GM18526 (cell line): Measurements from ENCODE around the gene CD46.

Experiments
- POLR2A ChIP-seq: IDR thresholded peaks from 3 replicates; pipeline ENCODE4 v1.6.1; 2011; ENCODE audit not compliant: insufficient read length; ENCODE audit errors: extremely low read depth

CD46 gene

GRCh38 chr1:207751790-207752455, at the start of gene CD46:
Gene CD46 (plus strand): TSS chr1:207752054. CDS start chr1:207752213, 159 bp downstream.
- peak; percentile 84 for TF ChIP-seq POLR2A

DNA sequence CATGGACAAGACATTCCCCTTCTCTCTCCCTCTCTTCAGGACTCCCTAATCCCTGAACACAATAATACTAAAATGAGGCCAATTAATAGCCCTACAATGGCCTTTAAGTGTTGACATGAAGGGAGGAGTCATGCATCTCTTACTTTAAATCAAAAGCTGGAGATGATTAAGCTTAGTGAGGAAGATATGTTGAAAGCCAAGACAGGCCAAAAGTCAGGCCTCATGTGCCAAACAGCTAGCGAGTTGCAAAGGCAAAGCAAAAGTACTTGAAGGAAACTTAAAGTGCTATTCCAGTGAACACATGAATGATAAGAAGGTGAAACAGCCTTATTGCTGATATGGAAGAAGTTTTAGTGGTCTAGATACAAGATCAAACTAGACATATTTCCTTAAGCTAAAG, 49.5 kb upstream of the CD46 start:
- no peak for TF ChIP-seq POLR2A

DNA sequence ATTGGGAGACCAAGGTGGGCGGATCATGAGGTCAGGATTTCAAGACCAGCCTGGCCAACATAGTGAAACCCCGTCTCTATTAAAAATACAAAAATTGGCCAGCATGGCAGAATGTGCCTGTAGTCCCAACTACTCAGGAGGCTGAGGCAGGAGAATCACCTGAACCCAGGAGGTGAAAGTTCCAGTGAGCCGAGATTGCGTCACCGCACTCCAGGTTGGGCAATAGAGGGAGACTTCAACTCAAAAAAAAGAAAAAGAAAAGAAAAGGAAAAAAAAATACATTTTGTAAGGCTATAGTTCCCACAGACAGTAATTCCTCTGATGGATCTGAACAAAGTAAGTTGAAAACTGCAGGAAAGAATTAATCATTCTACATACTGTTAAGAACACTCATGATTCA, 48.1 kb upstream of the CD46 start:
- no peak for TF ChIP-seq POLR2A

- no peak for TF ChIP-seq POLR2A
Measured at GRCh38 chr1:207711285-207711684, 40.6 kb upstream of the CD46 start.

DNA sequence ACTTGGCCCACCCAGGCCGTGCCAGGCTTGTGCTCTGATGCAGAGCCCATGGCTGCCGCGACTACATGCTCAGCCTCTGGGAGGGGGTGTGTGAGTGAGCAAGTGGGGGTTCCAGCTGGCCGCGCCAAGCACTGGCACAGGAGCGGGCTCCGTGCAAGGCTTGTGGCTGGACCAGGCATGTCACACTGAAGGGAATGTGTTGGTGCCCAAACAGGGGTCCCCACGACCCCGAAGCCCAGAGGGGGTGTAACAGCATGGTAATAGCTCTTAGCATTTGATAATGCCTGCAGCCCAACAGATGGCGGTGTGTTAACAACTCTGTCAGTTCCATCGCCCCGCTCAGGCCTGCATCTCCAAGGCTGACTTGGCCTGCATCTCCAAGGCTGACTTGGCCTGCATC, 38.3 kb upstream of the CD46 start:
- TF ChIP-seq POLR2A = no peak

DNA sequence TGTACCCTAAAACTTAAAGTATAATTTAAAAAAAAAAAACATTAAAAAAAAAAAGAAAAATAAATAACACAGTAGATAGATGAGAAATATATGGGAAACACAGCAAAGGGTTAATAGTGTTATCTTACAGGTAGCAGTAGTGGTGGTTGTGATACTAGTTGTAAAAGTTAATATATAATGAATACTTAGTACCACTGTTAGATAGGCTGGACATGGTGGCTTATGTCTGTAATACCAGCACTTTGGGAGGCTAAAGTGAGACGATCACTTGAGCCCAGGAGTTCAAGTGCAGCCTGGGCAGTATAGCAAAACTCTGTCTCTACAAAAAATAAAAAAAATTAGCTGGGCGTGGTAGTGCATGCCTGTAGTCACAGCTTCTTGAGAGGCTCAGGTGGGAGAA, 32.6 kb upstream of the CD46 start:
- TF ChIP-seq POLR2A = no peak

DNA sequence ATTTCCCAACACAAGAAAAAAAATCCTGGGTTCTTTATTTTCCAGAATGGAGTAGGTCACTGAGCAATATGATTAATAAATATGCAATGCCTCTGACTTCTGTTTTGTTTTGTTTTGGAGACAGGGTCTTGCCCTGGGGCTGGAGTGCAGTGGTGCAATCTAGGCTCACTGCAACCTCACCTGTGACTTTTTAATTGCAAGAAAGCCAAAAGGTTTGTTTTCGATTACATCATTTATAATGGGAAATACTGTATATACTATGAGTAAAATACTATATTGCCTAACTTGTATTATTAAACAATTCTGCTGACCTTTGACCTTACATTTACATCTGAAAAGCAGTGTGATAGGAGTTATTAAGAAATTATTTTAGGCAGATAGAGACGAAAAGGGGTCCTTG, 11.6 kb upstream of the CD46 start:
- TF ChIP-seq POLR2A = no peak

GRCh38 chr1:207742850-207743555, 8.9 kb upstream of the CD46 start:
- no peak for TF ChIP-seq POLR2A

GRCh38 chr1:207744000-207744534, 7.8 kb upstream of the CD46 start:
- no peak for TF ChIP-seq POLR2A

- no peak for TF ChIP-seq POLR2A
Measured at GRCh38 chr1:207745285-207745684, 6.6 kb upstream of the CD46 start.

DNA sequence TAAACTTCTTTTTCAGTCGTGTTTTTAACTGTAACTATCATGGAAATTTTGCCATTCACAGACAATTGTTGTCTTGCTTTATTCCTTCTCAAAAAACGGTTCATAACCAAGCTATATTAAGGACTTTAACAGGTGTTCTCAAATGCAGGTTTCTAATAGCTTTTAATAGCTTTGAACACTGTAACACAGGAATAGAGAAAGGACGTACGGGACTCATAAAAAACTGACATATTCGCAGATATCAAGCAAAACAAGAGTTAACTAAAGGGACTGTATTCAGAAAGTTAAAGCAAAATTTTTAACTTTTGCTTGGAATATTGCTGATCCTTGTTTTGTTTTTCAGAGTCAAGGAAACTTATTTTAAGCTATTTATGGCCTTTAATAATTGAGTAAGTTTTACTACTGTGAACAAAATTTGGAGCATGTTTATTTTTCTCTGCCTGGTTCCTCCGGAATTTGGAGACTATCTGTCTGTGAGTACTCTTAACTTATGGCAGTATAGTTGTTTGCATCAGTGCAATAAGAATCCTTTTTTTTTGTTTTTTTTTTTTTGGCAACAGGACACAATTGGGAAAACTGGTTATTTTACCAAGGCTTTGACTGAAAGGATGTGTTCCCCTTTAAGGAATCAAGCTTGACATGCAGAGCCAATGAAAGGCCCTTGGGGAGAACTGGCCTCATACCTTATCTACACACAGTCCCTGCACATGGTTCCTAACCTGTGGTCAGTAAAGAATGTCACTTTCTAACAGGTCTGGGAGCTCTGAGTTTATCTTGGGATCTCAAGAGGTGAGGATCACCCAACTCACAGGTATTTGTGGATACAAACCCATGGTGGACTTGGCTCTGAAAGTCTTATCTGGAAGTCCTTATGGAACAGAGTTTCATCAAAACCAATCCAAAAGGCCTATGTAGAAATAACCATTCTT, 5.8 kb upstream of the CD46 start:
- no peak for TF ChIP-seq POLR2A

- no peak for TF ChIP-seq POLR2A
Measured at GRCh38 chr1:207747627-207748492, 4.0 kb upstream of the CD46 start.

- TF ChIP-seq POLR2A = no peak
Measured at GRCh38 chr1:207748737-207749528, 2.9 kb upstream of the CD46 start.
